MM.1S (cell line): ENCODE results near the gene CD47.

ENCODE experiments used
- DNase-seq: peaks from one replicate; pipeline ENCODE4 v3.0.0-alpha.2; 2015
- H2AFZ ChIP-seq: fragments of 300-600 bp; sonication (generic); 2 replicates; pipeline ENCODE4 v1.6.0; 2016; ENCODE audit warnings: antibody characterized with exemption, low read length
- H3F3A ChIP-seq: fragments of 300-600 bp; sonication (generic); 2 replicates; pipeline ENCODE4 v1.6.1; 2016; ENCODE audit warnings: mild to moderate bottlenecking, antibody characterized with exemption, low read length, moderate library complexity, mixed read lengths; ENCODE audit not compliant: insufficient read depth
- H3K27ac ChIP-seq: fragments of 300-600 bp; sonication (generic); 2 replicates; pipeline ENCODE4 v1.5.1; 2016; ENCODE audit warnings: mild to moderate bottlenecking, low read length
- H3K27me3 ChIP-seq: fragments of 300-600 bp; sonication (generic); replicated peaks from 2 replicates; pipeline ENCODE4 v1.6.0; 2016; ENCODE audit warnings: low read length; ENCODE audit not compliant: insufficient read depth
- H3K36me3 ChIP-seq: fragments of 300-600 bp; sonication (generic); replicated peaks from 2 replicates; pipeline ENCODE4 v1.6.1; 2016; ENCODE audit warnings: mild to moderate bottlenecking, low read length, mixed read lengths; ENCODE audit not compliant: insufficient read depth
- H3K4me1 ChIP-seq: fragments of 300-600 bp; sonication (generic); 2 replicates; pipeline ENCODE4 v1.6.1; 2016; ENCODE audit warnings: low read length, mixed read lengths
- H3K4me2 ChIP-seq: fragments of 300-600 bp; sonication (generic); 2 replicates; pipeline ENCODE4 v1.6.0; 2016; ENCODE audit warnings: low read depth, low read length
- H3K4me3 ChIP-seq: fragments of 300-600 bp; sonication (generic); 2 replicates; pipeline ENCODE4 v1.5.1; 2016; ENCODE audit warnings: low read length, mixed read lengths
- H3K79me2 ChIP-seq: fragments of 300-600 bp; sonication (generic); 2 replicates; pipeline ENCODE4 v1.6.1; 2016; ENCODE audit warnings: mixed run types, low read length, mixed read lengths
- H3K9ac ChIP-seq: fragments of 300-600 bp; sonication (generic); 2 replicates; pipeline ENCODE4 v1.6.1; 2016; ENCODE audit warnings: low read length, mixed read lengths
- H3K9me2 ChIP-seq: fragments of 300-600 bp; sonication (generic); replicated peaks from 2 replicates; pipeline ENCODE4 v1.6.1; 2016; ENCODE audit warnings: mild to moderate bottlenecking, low read length, mixed read lengths; ENCODE audit not compliant: insufficient read depth
- H3K9me3 ChIP-seq: fragments of 300-600 bp; sonication (generic); replicated peaks from 2 replicates; pipeline ENCODE4 v1.6.1; 2016; ENCODE audit warnings: mild to moderate bottlenecking, low read length, mixed read lengths; ENCODE audit not compliant: insufficient read depth
- H4K20me1 ChIP-seq: fragments of 300-600 bp; sonication (generic); 2 replicates; pipeline ENCODE4 v1.6.1; 2016; ENCODE audit warnings: mild to moderate bottlenecking, low read length, moderate library complexity, mixed read lengths; ENCODE audit not compliant: insufficient read depth
- EZH2 ChIP-seq: fragments of 300-600 bp; sonication (generic); optimal IDR thresholded peaks from 2 replicates; pipeline ENCODE3; 2017; ENCODE audit warnings: low read depth, mild to moderate bottlenecking, antibody characterized with exemption, low read length, mixed read lengths
- EZH2phosphoT487 ChIP-seq: fragments of 300-600 bp; sonication (generic); IDR thresholded peaks from 2 replicates; pipeline ENCODE4 v1.6.1; 2018; ENCODE audit warnings: antibody characterized with exemption, low read length
- TF ChIP-seq, protein P1 (sequence below): fragments of 300-600 bp; sonication (generic); IDR thresholded peaks from 2 replicates; pipeline ENCODE4 v1.5.1; 2016; ENCODE audit warnings: antibody characterized with exemption, low read length, mixed read lengths

The CD47 gene

DNA sequence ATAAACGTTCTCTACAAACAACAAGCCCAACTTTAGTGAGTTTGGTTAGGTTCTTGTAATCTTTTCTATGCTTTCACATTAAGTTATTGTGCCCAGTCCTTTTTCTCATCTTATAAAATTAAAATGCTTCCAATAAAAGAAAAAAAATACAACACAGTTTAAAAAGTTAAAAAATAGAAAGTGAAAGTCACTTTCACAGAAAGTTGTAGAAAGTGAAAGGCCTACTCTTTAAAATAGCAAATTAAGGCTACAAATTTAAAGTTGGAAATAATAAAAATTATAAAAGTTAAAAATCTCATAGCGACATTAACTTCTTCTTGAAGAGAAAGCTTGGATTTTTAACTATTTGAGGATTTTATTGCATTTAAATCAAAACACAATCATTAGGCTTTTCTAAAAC lies 35.9 kb downstream of the CD47 start:
- H4K20me1 ChIP-seq = no peaks in the 10 kb centered on the region; the same call in 1 of the 2 replicates
- DNase-seq = no peak
- no peaks in the 10 kb centered on the region for H3F3A ChIP-seq
- H3K4me2 ChIP-seq = no peak overlapping the region
- H2AFZ ChIP-seq = no peak overlapping the region
- TF ChIP-seq EZH2phosphoT487 (no peak), EZH2 (no peak)
- TF ChIP-seq, protein P1, sequence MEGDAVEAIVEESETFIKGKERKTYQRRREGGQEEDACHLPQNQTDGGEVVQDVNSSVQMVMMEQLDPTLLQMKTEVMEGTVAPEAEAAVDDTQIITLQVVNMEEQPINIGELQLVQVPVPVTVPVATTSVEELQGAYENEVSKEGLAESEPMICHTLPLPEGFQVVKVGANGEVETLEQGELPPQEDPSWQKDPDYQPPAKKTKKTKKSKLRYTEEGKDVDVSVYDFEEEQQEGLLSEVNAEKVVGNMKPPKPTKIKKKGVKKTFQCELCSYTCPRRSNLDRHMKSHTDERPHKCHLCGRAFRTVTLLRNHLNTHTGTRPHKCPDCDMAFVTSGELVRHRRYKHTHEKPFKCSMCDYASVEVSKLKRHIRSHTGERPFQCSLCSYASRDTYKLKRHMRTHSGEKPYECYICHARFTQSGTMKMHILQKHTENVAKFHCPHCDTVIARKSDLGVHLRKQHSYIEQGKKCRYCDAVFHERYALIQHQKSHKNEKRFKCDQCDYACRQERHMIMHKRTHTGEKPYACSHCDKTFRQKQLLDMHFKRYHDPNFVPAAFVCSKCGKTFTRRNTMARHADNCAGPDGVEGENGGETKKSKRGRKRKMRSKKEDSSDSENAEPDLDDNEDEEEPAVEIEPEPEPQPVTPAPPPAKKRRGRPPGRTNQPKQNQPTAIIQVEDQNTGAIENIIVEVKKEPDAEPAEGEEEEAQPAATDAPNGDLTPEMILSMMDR = no peak
- H3K27me3 ChIP-seq = no peaks in the 10 kb centered on the region
- H3K9me3 ChIP-seq = no peaks in the 10 kb centered on the region
- H3K9ac ChIP-seq = no peak overlapping the region
- H3K9me2 ChIP-seq = no peaks in the 10 kb centered on the region
- H3K4me1 ChIP-seq = no peaks in the 10 kb centered on the region
- H3K4me3 ChIP-seq = no peak overlapping the region
- peaks cover 5% of the 10 kb centered on the region; the same call in 1 of the 2 replicates for H3K36me3 ChIP-seq
- no peaks in the 10 kb centered on the region; the same call in 1 of the 2 replicates for H3K79me2 ChIP-seq
- H3K27ac ChIP-seq = no peak overlapping the region

GRCh38 chr3:108053483-108053882 lies 37.3 kb downstream of the CD47 start:
- no peaks in the 10 kb centered on the region for H3K27me3 ChIP-seq
- H4K20me1 ChIP-seq = no peaks in the 10 kb centered on the region; the same call in 1 of the 2 replicates
- no peaks in the 10 kb centered on the region for H3K9me3 ChIP-seq
- H3K4me1 ChIP-seq = no peaks in the 10 kb centered on the region
- no peaks in the 10 kb centered on the region for H3F3A ChIP-seq
- H3K27ac ChIP-seq = no peak overlapping the region
- H3K4me2 ChIP-seq = no peak overlapping the region
- no peak overlapping the region for H3K4me3 ChIP-seq
- no peaks in the 10 kb centered on the region for H3K9me2 ChIP-seq
- H3K36me3 ChIP-seq = peaks cover 5% of the 10 kb centered on the region; the same call in 1 of the 2 replicates
- H2AFZ ChIP-seq = no peak overlapping the region
- H3K9ac ChIP-seq = no peak overlapping the region
- no peak for TF ChIP-seq EZH2phosphoT487
- no peaks in the 10 kb centered on the region; the same call in 1 of the 2 replicates for H3K79me2 ChIP-seq
- DNase-seq = no peak

DNA sequence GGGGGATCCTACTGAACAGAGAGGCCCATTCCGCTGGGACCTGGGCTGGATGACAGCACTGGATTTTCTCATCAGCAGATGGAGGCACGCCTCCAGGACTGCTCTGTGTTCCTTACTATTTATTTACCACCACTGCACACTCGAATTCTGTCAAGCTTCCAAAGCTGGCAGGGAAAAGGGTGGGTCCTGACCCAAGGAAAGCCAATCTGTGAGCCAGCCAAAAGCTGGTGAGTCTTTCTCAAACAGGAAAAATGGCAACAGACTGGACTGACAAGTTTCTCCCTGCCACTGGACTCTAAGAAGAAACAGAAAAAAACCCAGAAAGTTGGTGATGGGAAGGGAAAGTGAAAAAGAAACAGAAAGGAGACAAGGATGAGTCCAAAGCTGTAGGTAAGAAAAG lies 37.8 kb downstream of the CD47 start:
- H3K9me2 ChIP-seq = no peaks in the 10 kb centered on the region
- no peak overlapping the region for H3K4me2 ChIP-seq
- TF ChIP-seq, protein P1 = no peak
- no peak for TF ChIP-seq EZH2phosphoT487
- TF ChIP-seq EZH2 = no peak
- H3K27ac ChIP-seq = no peak overlapping the region
- no peaks in the 10 kb centered on the region; the same call in 1 of the 2 replicates for H3K79me2 ChIP-seq
- DNase-seq = no peak
- H3K36me3 ChIP-seq = peaks cover 5% of the 10 kb centered on the region; the same call in 1 of the 2 replicates
- no peaks in the 10 kb centered on the region for H3K4me1 ChIP-seq
- H2AFZ ChIP-seq = no peak overlapping the region
- no peaks in the 10 kb centered on the region; the same call in 1 of the 2 replicates for H4K20me1 ChIP-seq
- H3K4me3 ChIP-seq = no peak overlapping the region
- H3F3A ChIP-seq = no peaks in the 10 kb centered on the region
- H3K9me3 ChIP-seq = no peaks in the 10 kb centered on the region
- no peaks in the 10 kb centered on the region for H3K27me3 ChIP-seq
- H3K9ac ChIP-seq = no peak overlapping the region

DNA sequence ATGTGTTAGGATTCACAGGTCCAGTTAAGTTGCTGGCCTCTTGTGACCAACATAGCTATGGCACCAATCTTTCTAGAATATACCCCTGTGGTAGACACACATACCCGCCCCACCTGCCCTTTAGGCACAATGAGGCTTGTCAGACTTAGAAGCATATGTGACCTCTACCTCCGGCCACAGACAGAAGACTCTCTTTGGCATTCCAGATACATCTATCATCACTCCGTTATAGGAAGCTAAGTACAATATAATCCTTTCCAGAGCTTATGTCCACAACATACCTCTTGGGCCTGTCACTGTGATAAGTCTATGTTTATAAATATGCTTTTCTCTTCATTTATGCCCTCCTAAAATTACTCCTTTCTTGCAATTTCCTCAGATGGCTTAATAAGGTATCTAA lies 39.8 kb downstream of the CD47 start:
- H3K9ac ChIP-seq = no peak overlapping the region

More for the DNA sequence above, 39.8 kb downstream of the CD47 start:
- no peak overlapping the region for H3K4me3 ChIP-seq
- TF ChIP-seq, protein P1 = no peak
- TF ChIP-seq EZH2phosphoT487 (no peak), EZH2 (no peak)
- peaks cover 4% of the 10 kb centered on the region; the same call in 1 of the 2 replicates for H3K36me3 ChIP-seq
- H3K4me1 ChIP-seq = no peaks in the 10 kb centered on the region
- no peak overlapping the region for H3K27ac ChIP-seq
- no peaks in the 10 kb centered on the region for H3K27me3 ChIP-seq
- H3K4me2 ChIP-seq = no peak overlapping the region
- no peaks in the 10 kb centered on the region for H3K9me2 ChIP-seq
- no peaks in the 10 kb centered on the region; the same call in 1 of the 2 replicates for H4K20me1 ChIP-seq
- H3K9me3 ChIP-seq = no peaks in the 10 kb centered on the region
- H2AFZ ChIP-seq = no peak overlapping the region
- no peak for DNase-seq
- H3F3A ChIP-seq = no peaks in the 10 kb centered on the region
- no peaks in the 10 kb centered on the region; the same call in 1 of the 2 replicates for H3K79me2 ChIP-seq
